ENCODE data around the gene FHAD1.
A peak's percentile ranks its signal among the peaks of the same experiment; 100 is the strongest.

The FHAD1 gene

GRCh38 chr1:15262003-15262377 is 15.0 kb downstream of the FHAD1 start:
- no peak for DNase-seq (ENCODE audit: low read depth)
- no peak overlapping the region for H3K4me3 ChIP-seq (ENCODE audit: low read depth, low read length)
- TF ChIP-seq, protein P1, sequence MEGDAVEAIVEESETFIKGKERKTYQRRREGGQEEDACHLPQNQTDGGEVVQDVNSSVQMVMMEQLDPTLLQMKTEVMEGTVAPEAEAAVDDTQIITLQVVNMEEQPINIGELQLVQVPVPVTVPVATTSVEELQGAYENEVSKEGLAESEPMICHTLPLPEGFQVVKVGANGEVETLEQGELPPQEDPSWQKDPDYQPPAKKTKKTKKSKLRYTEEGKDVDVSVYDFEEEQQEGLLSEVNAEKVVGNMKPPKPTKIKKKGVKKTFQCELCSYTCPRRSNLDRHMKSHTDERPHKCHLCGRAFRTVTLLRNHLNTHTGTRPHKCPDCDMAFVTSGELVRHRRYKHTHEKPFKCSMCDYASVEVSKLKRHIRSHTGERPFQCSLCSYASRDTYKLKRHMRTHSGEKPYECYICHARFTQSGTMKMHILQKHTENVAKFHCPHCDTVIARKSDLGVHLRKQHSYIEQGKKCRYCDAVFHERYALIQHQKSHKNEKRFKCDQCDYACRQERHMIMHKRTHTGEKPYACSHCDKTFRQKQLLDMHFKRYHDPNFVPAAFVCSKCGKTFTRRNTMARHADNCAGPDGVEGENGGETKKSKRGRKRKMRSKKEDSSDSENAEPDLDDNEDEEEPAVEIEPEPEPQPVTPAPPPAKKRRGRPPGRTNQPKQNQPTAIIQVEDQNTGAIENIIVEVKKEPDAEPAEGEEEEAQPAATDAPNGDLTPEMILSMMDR (IDR thresholded peaks at IDR 0.05; ENCODE audit: control insufficient read depth, extremely low read depth, insufficient read depth): no peak

- no peak for DNase-seq (ENCODE audit: low read depth)
- H3K4me3 ChIP-seq (ENCODE audit: low read depth, low read length): no peak overlapping the region
- TF ChIP-seq, protein P1 (IDR thresholded peaks at IDR 0.05; ENCODE audit: control insufficient read depth, extremely low read depth, insufficient read depth): no peak
Measured at GRCh38 chr1:15262706-15263105, 15.7 kb downstream of the FHAD1 start.

GRCh38 chr1:15264769-15265168 is 17.7 kb downstream of the FHAD1 start:
- no peak for DNase-seq (ENCODE audit: low read depth)
- TF ChIP-seq, protein P1 (IDR thresholded peaks at IDR 0.05; ENCODE audit: control insufficient read depth, extremely low read depth, insufficient read depth): no peak
- H3K4me3 ChIP-seq (ENCODE audit: low read depth, low read length): no peak overlapping the region

DNA sequence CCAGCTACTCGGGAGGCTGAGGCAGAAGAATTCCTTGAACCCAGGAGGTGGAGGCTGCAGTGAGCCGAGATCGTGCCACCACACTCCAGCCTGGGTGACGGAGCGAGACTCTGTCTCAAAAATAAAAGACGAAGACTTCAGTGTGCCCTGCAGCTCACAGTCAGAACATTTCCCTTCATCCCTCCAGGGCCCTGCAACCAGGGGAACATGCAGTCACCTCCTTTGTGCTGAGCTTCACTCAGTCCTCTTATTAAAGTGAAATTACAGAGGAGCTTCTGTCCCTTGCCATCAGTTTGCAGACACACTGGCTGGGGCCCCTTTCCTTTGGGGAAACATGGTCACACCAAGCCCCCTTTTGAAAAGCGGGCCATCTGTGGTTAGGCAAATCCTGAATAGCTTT is 24.2 kb downstream of the FHAD1 start:
- TF ChIP-seq, protein P1 (IDR thresholded peaks at IDR 0.05; ENCODE audit: control insufficient read depth, extremely low read depth, insufficient read depth): no peak

DNA sequence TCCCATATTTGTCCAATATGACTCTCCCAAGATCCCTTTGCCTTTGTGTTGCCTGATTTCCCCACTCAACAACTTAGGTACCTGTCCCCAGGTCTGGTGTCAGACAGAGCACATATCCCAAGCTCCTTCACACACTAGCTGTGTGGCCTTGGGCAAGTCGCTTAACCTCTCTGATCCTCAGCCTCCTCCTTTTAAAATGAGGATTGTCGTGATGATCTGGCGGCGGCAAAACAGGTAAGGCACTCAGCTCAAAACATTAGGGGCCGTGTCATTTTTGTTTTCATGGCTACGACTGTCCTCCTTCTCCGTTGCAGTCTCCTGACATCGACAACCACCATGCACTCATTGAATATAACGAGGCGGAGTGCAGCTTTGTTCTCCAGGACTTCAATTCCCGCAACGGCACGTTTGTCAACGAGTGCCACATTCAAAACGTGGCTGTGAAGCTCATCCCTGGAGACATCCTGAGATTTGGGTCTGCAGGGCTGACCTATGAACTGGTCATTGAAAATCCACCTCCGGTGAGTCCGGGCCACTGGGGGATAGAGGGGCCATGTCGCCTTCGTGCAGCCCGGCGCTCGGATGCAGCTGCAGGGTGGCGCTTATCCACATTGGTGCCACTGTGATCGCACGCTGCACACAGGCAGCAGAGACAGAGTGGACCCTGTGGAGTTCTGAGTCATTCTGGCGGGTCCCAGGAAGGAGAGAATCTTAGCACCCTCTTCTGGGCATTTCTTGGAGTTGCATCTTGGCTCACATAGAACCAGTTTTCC is 25.2 kb downstream of the FHAD1 start:
- DNase-seq (ENCODE audit: low read depth): peak; percentile 22
- TF ChIP-seq, protein P1 (IDR thresholded peaks at IDR 0.05; ENCODE audit: control insufficient read depth, extremely low read depth, insufficient read depth): peak; percentile 52
- H3K4me3 ChIP-seq (ENCODE audit: low read depth, low read length): no peak overlapping the region

More for the DNA sequence above, 24.2 kb downstream of the FHAD1 start:
- no peak overlapping the region for H3K4me3 ChIP-seq (ENCODE audit: low read depth, low read length)
- no peak for DNase-seq (ENCODE audit: low read depth)

DNA sequence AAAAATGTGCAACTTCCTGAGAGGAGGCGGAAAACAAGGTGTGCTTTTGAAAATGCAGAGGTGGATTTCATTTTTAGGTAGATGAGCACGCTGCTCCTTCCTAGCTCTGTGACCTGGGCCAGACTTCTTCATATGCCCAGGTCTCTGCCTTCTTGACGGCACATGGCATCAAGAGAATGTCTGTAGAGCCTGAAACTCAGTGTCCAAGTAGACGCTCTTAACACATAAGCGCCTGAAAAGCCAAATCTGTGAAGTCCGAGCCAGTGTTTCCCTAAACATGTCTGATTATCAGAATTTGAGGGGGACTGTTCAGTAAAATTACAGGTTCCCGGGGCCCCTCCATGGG is 25.7 kb downstream of the FHAD1 start:
- DNase-seq (ENCODE audit: low read depth): no peak
- TF ChIP-seq, protein P1 (IDR thresholded peaks at IDR 0.05; ENCODE audit: control insufficient read depth, extremely low read depth, insufficient read depth): no peak
- no peak overlapping the region for H3K4me3 ChIP-seq (ENCODE audit: low read depth, low read length)

DNA sequence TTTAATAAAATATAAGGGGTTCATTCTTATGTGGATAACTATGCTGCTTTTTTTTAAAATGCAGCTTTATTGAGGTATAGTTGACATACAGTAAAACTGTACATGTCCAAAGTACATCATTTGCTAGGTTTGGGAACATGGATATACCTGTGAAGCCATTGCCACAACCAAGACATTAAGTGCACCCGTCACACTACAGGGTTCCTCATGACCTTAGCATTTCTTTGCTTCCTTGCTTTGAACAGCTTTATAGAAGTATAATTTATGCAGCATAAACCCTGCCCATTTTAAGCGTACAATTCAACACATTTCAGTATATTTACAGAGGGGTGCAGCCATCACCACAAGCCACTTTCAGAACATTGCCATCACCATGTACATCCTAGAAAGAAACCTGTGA is 26.3 kb downstream of the FHAD1 start:
- TF ChIP-seq, protein P1 (IDR thresholded peaks at IDR 0.05; ENCODE audit: control insufficient read depth, extremely low read depth, insufficient read depth): no peak
- no peak overlapping the region for H3K4me3 ChIP-seq (ENCODE audit: low read depth, low read length)

More for the DNA sequence above, 26.3 kb downstream of the FHAD1 start:
- DNase-seq (ENCODE audit: low read depth): no peak
